H1 (cell line): ENCODE data around the gene CTBP2. TPM values are rescaled to one million over a fixed set of nuclear protein-coding genes. Genes with fewer than 3 reads are reported as not detected.

Source experiments
- CTCF ChIA-PET: fragments of 300-600 bp; sonication (Branson Sonifier 250); formaldehyde crosslinking; loops from one replicate; lab custom pipeline; 2021; ENCODE audit not compliant: partially characterized antibody; lab: Charles Lee
- POLR2A ChIA-PET: fragments of 300-600 bp; sonication (Branson Sonifier 250); formaldehyde crosslinking; loops from one replicate; lab custom pipeline; 2021; ENCODE audit warnings: inconsistent platforms; ENCODE audit not compliant: partially characterized antibody; lab: Charles Lee
- DNase-seq, 2 experiments: peaks; one replicate each; pipeline versions ENCODE4 v3.0.0 to v3.0.0-alpha.2; 2010 to 2022; ENCODE audit warnings: low spot score in 2 of 2, low read depth in 1 of 2, mixed read lengths in 1 of 2
- FAIRE-seq: peaks from 2 replicates; lab custom pipeline; 2011; peaks lifted over from hg19 to GRCh38; lab: Jason Lieb, UNC
- H2AFZ ChIP-seq: 2 replicates; pipeline ENCODE4 v1.8.1; 2012; ENCODE audit warnings: low read length, inconsistent platforms
- H2AK5ac ChIP-seq: 2 replicates; pipeline ENCODE4 v1.6.1; 2013; ENCODE audit warnings: low read depth, low read length
- H2BK120ac ChIP-seq: replicated peaks from 2 replicates; pipeline ENCODE3; 2013; ENCODE audit warnings: low read depth, low read length, inconsistent platforms
- H2BK12ac ChIP-seq: 2 replicates; pipeline ENCODE4 v1.6.1; 2013; ENCODE audit warnings: low read depth, low read length
- H2BK15ac ChIP-seq: 2 replicates; pipeline ENCODE4 v1.6.1; 2013; ENCODE audit warnings: low read length
- H2BK20ac ChIP-seq: 2 replicates; pipeline ENCODE4 v1.6.1; 2013; ENCODE audit warnings: low read length
- H2BK5ac ChIP-seq: 2 replicates; pipeline ENCODE4 v1.6.1; 2013; ENCODE audit warnings: low read depth, low read length
- H3K14ac ChIP-seq: 2 replicates; pipeline ENCODE4 v1.6.1; 2013; ENCODE audit warnings: inconsistent platforms; ENCODE audit not compliant: insufficient read length
- H3K18ac ChIP-seq: 2 replicates; pipeline ENCODE4 v1.6.1; 2013; ENCODE audit warnings: low read length; ENCODE audit errors: extremely low read depth
- H3K23ac ChIP-seq: 2 replicates; pipeline ENCODE4 v1.6.1; 2013; ENCODE audit warnings: inconsistent platforms; ENCODE audit not compliant: insufficient read length
- H3K23me2 ChIP-seq: 2 replicates; pipeline ENCODE4 v1.6.1; 2013; ENCODE audit warnings: low read depth, low read length
- H3K27ac ChIP-seq: 2 replicates; pipeline ENCODE4 v1.6.1; 2011; ENCODE audit warnings: low read depth, low read length, inconsistent platforms
- H3K27me3 ChIP-seq, 4 experiments: replicated peaks in 1 of 4; 1 replicate in 1 of 4; 2 replicates in 3 of 4; pipeline versions ENCODE4 v1.6.1 to v1.8.1; 2011 to 2013; ENCODE audit warnings: low read length in 3 of 4, mild to moderate bottlenecking in 3 of 4, inconsistent platforms in 2 of 4, mixed read lengths in 2 of 4, moderate library complexity in 1 of 4; ENCODE audit not compliant: control insufficient read depth in 3 of 4, insufficient read depth in 3 of 4; ENCODE audit errors: extremely low read depth in 1 of 4
- H3K36me3 ChIP-seq, 4 experiments: 2 replicates each; pipeline versions ENCODE4 v1.6.1 to v1.8.1; 2011 to 2013; ENCODE audit warnings: mild to moderate bottlenecking in 4 of 4, low read length in 3 of 4, moderate library complexity in 2 of 4, control low read depth in 1 of 4, inconsistent platforms in 1 of 4; ENCODE audit not compliant: insufficient read depth in 4 of 4, control insufficient read depth in 2 of 4
- H3K4ac ChIP-seq: replicated peaks from 2 replicates; pipeline ENCODE3; 2013; ENCODE audit warnings: low read length, low read depth, mixed read lengths, inconsistent platforms; ENCODE audit not compliant: insufficient read length
- H3K4me1 ChIP-seq, 4 experiments: replicated peaks in 1 of 4; 1 replicate in 1 of 4; 2 replicates in 3 of 4; pipeline versions ENCODE4 v1.6.1 to v1.8.1; 2011 to 2013; ENCODE audit warnings: low read length in 3 of 4, inconsistent platforms in 2 of 4, mixed read lengths in 1 of 4; ENCODE audit not compliant: insufficient read depth in 4 of 4, control insufficient read depth in 3 of 4
- H3K4me2 ChIP-seq, 2 experiments: 2 replicates each; pipeline versions ENCODE4 v1.6.1 to v1.8.1; 2011 to 2013; ENCODE audit warnings: low read depth in 2 of 2, low read length in 2 of 2, control low read depth in 1 of 2, inconsistent platforms in 1 of 2, mild to moderate bottlenecking in 1 of 2; ENCODE audit not compliant: insufficient read depth in 1 of 2
- H3K4me3 ChIP-seq, 4 experiments: fragments of 200-600, 300-600 bp in 1 of 4; sonication (generic), shearing (Covaris generic), sonication (Bioruptor Twin) in 1 of 4; 2 replicates each; pipeline versions ENCODE4 v1.5.1 to v1.8.1; 2011 to 2016; ENCODE audit warnings: low read length in 4 of 4, low read depth in 3 of 4, control low read depth in 2 of 4, inconsistent platforms in 2 of 4, mild to moderate bottlenecking in 2 of 4, mixed read lengths in 1 of 4, moderate library complexity in 1 of 4; ENCODE audit not compliant: insufficient read depth in 2 of 4; ENCODE audit errors: extremely low read depth in 1 of 4
- H3K56ac ChIP-seq: replicated peaks from 2 replicates; pipeline ENCODE3; 2013; ENCODE audit warnings: low read depth, mild to moderate bottlenecking, mixed read lengths, low read length, inconsistent platforms; ENCODE audit not compliant: insufficient read length
- H3K79me1 ChIP-seq: 2 replicates; pipeline ENCODE4 v1.6.1; 2013; ENCODE audit warnings: low read depth, low read length, control low read depth
- H3K79me2 ChIP-seq, 2 experiments: 2 replicates each; pipeline versions ENCODE4 v1.6.1 to v1.8.1; 2012 to 2013; ENCODE audit warnings: low read length in 2 of 2, mild to moderate bottlenecking in 2 of 2, inconsistent platforms in 1 of 2; ENCODE audit not compliant: insufficient read depth in 2 of 2, control insufficient read depth in 1 of 2
- H3K9ac ChIP-seq, 4 experiments: replicated peaks in 1 of 4; 1 replicate in 1 of 4; 2 replicates in 3 of 4; pipeline versions ENCODE4 v1.6.1 to v1.8.1; 2011 to 2013; ENCODE audit warnings: low read depth in 3 of 4, low read length in 3 of 4, control low read depth in 2 of 4, mild to moderate bottlenecking in 2 of 4, moderate library complexity in 2 of 4, inconsistent platforms in 1 of 4; ENCODE audit errors: extremely low read depth in 1 of 4
- H3K9me3 ChIP-seq, 2 experiments: 2 replicates each; pipeline versions ENCODE4 v1.6.1 to v1.8.1; 2012 to 2013; ENCODE audit warnings: mild to moderate bottlenecking in 2 of 2, moderate library complexity in 2 of 2, control low read depth in 1 of 2, inconsistent platforms in 1 of 2, low read depth in 1 of 2, low read length in 1 of 2, mixed read lengths in 1 of 2; ENCODE audit not compliant: insufficient read depth in 2 of 2
- H4K20me1 ChIP-seq, 2 experiments: replicated peaks in 1 of 2; 2 replicates each; pipeline versions ENCODE3 to v1.8.1; 2011 to 2013; ENCODE audit warnings: inconsistent platforms in 2 of 2, low read length in 2 of 2, mild to moderate bottlenecking in 1 of 2; ENCODE audit not compliant: insufficient read depth in 2 of 2, control insufficient read depth in 1 of 2
- H4K5ac ChIP-seq: 2 replicates; pipeline ENCODE4 v1.6.1; 2013; ENCODE audit warnings: low read length, low read depth, mixed read lengths, inconsistent platforms; ENCODE audit not compliant: insufficient read length
- H4K8ac ChIP-seq: 2 replicates; pipeline ENCODE4 v1.8.0; 2013; ENCODE audit warnings: mild to moderate bottlenecking, moderate library complexity, low read length, inconsistent platforms; ENCODE audit not compliant: insufficient read depth; ENCODE audit errors: extremely low read depth
- H4K91ac ChIP-seq: replicated peaks from 2 replicates; pipeline ENCODE3; 2013; ENCODE audit warnings: low read length, mixed read lengths, inconsistent platforms; ENCODE audit not compliant: insufficient read length
- BACH1 ChIP-seq: IDR thresholded peaks from 2 replicates; pipeline ENCODE4 v1.6.1; 2012; ENCODE audit warnings: low read length, improper control_type of control experiment
- BRCA1 ChIP-seq: IDR thresholded peaks from 2 replicates; pipeline ENCODE4 v1.6.1; 2012; ENCODE audit warnings: low read depth, low read length, improper control_type of control experiment
- CBX5 ChIP-seq: fragments of 300-800, 300-1000 bp; sonication (generic); IDR thresholded peaks from 2 replicates; pipeline ENCODE4 v1.7.1; 2016; ENCODE audit warnings: antibody characterized with exemption, low read length, low read depth
- CHD2 ChIP-seq: IDR thresholded peaks from 2 replicates; pipeline ENCODE4 v1.6.1; 2012; ENCODE audit warnings: low read length, improper control_type of control experiment
- FOSL1 ChIP-seq: IDR thresholded peaks from 2 replicates; pipeline ENCODE4 v1.6.1; 2011; ENCODE audit warnings: mild to moderate bottlenecking, low read depth, low read length, moderate library complexity; ENCODE audit not compliant: insufficient read depth
- JUND ChIP-seq: IDR thresholded peaks from 2 replicates; pipeline ENCODE4 v1.6.1; 2011; ENCODE audit warnings: mild to moderate bottlenecking, improper control_type of control experiment, low read length
- NRF1 ChIP-seq: IDR thresholded peaks from 2 replicates; pipeline ENCODE4 v1.6.1; 2011; ENCODE audit warnings: mild to moderate bottlenecking, low read depth, low read length, improper control_type of control experiment
- PHF8 ChIP-seq: fragments of 200-600 bp; sonication (generic); conservative IDR thresholded peaks from 2 replicates; pipeline ENCODE4 v1.7.1; 2012; ENCODE audit warnings: low read depth, mild to moderate bottlenecking, inconsistent platforms, low read length, moderate library complexity
- RAD21 ChIP-seq, 2 experiments: IDR thresholded peaks in 1 of 2; conservative IDR thresholded peaks in 1 of 2; 2 replicates each; pipeline ENCODE4 v1.6.1; 2011; ENCODE audit warnings: low read depth in 2 of 2, low read length in 2 of 2, improper control_type of control experiment in 1 of 2, inconsistent platforms in 1 of 2, mild to moderate bottlenecking in 1 of 2, moderate library complexity in 1 of 2
- RXRA ChIP-seq: IDR thresholded peaks from 2 replicates; pipeline ENCODE4 v1.6.1; 2011; ENCODE audit warnings: low read depth, mild to moderate bottlenecking, low read length, moderate library complexity; ENCODE audit not compliant: insufficient read depth
- SAP30 ChIP-seq: fragments of 300-600 bp; sonication (generic); IDR thresholded peaks from 2 replicates; pipeline ENCODE4 v1.7.1; 2012; ENCODE audit warnings: low read length, moderate library complexity, mild to moderate bottlenecking, inconsistent platforms; ENCODE audit not compliant: insufficient read depth, insufficient replicate concordance
- SIRT6 ChIP-seq: IDR thresholded peaks from one replicate; pipeline ENCODE4 v1.7.1; 2012; ENCODE audit warnings: low read length, inconsistent platforms
- SIX5 ChIP-seq: IDR thresholded peaks from 2 replicates; pipeline ENCODE4 v1.6.1; 2011; ENCODE audit warnings: mild to moderate bottlenecking, low read depth, low read length
- SP2 ChIP-seq: IDR thresholded peaks from 2 replicates; pipeline ENCODE4 v1.6.1; 2012; ENCODE audit warnings: mild to moderate bottlenecking, low read length, inconsistent platforms
- SRF ChIP-seq: IDR thresholded peaks from 2 replicates; pipeline ENCODE4 v1.6.1; 2011; ENCODE audit warnings: mild to moderate bottlenecking, low read depth, low read length, moderate library complexity
- TBP ChIP-seq: IDR thresholded peaks from 2 replicates; pipeline ENCODE4 v1.6.1; 2011; ENCODE audit warnings: low read depth, low read length, improper control_type of control experiment
- WGBS, 2 experiments: shearing (Covaris generic) in 1 of 2; methylation state at CpG; one replicate each; pipeline versions ENCODE4 v1.1.6 to v1.1.7; 2013 to 2015; ENCODE audit warnings: low lambda C conversion rate in 2 of 2, mixed read lengths in 2 of 2, inconsistent platforms in 1 of 2, low coverage in 1 of 2, missing lambda C conversion rate in 1 of 2; ENCODE audit not compliant: insufficient replicate concordance in 2 of 2, insufficient coverage in 1 of 2, insufficient read length in 1 of 2; ENCODE audit errors: extremely low coverage in 1 of 2, missing lambda C conversion rate in 1 of 2; 5-methylcytosine and 5-hydroxymethylcytosine counted together
- polyA plus RNA-seq, 7 experiments: library from polyadenylated mRNA; depleted of rRNA in 3 of 7; stranded (reverse) in 5 of 7; unstranded in 2 of 7; fragments of >200 nt in 5 of 7; fragments of 200-250 nt in 2 of 7; gene quantifications; 1 replicate in 5 of 7; 2 replicates in 1 of 7; 4 replicates in 1 of 7; pipeline versions ENCODE4 v1.2.1 to v1.2.3, GENCODE V29; 2011 to 2013; ENCODE audit warnings: missing spikeins in 2 of 7, mixed read lengths in 2 of 7
- total RNA-seq: library from RNA; stranded (reverse); fragmentation: NEBNext Ultra II Directional; extraction: Animal tissue kit (Norgen Biotek cat#: 25700); gene quantifications from 2 replicates; pipeline ENCODE4 v1.2.1, GENCODE V29; 2021

CTBP2 gene
- total and polyA plus RNA-seq, 2 of the 8 experiments (the other 6 are each of a cell fraction or from before 2014, with no cell fraction given): 208 to 221 TPM

DNA sequence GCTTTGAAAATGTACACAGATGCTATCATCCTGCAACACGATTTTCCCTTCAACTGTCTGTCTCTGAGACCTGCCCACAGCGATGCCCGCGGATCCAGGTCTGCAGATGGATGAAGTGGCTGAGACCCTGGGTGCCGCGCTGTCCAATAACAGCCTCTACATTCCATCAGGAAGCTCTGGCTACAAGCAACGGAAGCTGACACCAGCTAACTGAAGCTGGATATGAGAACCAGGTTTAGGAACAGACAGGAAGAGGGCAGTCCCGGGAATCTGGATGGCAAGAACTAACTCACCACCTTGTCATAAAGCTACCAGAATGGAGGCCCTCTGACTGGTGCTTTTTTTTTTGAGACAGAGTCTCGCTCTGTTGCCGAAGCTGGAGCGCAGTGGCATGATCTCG, 32.3 kb upstream of the CTBP2 start:
- CTCF ChIA-PET: no interaction called here
- Histone ChIP-seq H3K23ac (no peak overlapping the region), H4K8ac (no peak overlapping the region), H3K4me1 (no peaks in the 10 kb centered on the region; a peak in 1 of 7 replicates), H3K23me2 (no peaks in the 10 kb centered on the region), H2BK20ac (no peak overlapping the region), H2BK120ac (no peak overlapping the region), H3K18ac (no peak overlapping the region), H3K14ac (no peak overlapping the region), H4K91ac (no peak overlapping the region), H3K9ac (no peak overlapping the region), H2BK15ac (no peak overlapping the region), H3K27me3 (no peaks in the 10 kb centered on the region), H3K36me3 (no peaks in the 10 kb centered on the region), H4K20me1 (no peaks in the 10 kb centered on the region), H2AK5ac (no peak overlapping the region), H3K4me3 (no peak overlapping the region), H2BK5ac (no peak overlapping the region; the same call in 1 of the 2 replicates), H3K27ac (no peak overlapping the region), H3K79me1 (no peaks in the 10 kb centered on the region), H3K4me2 (no peak overlapping the region), H3K4ac (no peak overlapping the region), H3K9me3 (no peaks in the 10 kb centered on the region), H4K5ac (no peak overlapping the region), H2AFZ (no peak overlapping the region), H3K79me2 (no peaks in the 10 kb centered on the region), H3K56ac (no peak overlapping the region), H2BK12ac (no peak overlapping the region)
- POLR2A ChIA-PET: no interaction called here
- 95% methylated on average over 12 of the region's 12 CpGs; no CpG with 5 or more reads in 1 of the 2 experiments for WGBS, 2 experiments
- DNase-seq (no peak), FAIRE-seq (no peak)
- TF ChIP-seq JUND: no peak
- TF ChIP-seq BRCA1: no peak
- TF ChIP-seq RAD21 (IDR thresholded peaks at IDR 0.05 in 1 of 2, conservative IDR thresholded peaks at IDR 0.05 in 1 of 2; ENCODE audit: low read depth in 2 of 2, low read length in 2 of 2): no peak
- no peak for TF ChIP-seq CBX5
- no peak for TF ChIP-seq PHF8
- no peak for TF ChIP-seq CHD2
- TF ChIP-seq FOSL1: no peak
- no peak for TF ChIP-seq NRF1
- TF ChIP-seq SRF: no peak
- TF ChIP-seq SIRT6: no peak
- TF ChIP-seq SIX5: no peak
- TF ChIP-seq BACH1: no peak
- no peak for TF ChIP-seq SP2
- no peak for TF ChIP-seq RXRA
- TF ChIP-seq TBP: no peak
- TF ChIP-seq SAP30: no peak
